Chondrocyte (in vitro differentiated cells): ENCODE results near the gene LYL1. TPM values are rescaled to one million over a fixed set of nuclear protein-coding genes. Genes with fewer than 3 reads are reported as not detected.

Experiments
- DNase-seq: peaks from one replicate; pipeline ENCODE4 v3.0.0; 2021; ENCODE audit warnings: mixed read lengths, low spot score
- H3K27ac Mint-ChIP-seq: one replicate; pipeline ENCODE4 v1.8.0; 2021; ENCODE audit warnings: mild to moderate bottlenecking, moderate library complexity, mixed read lengths; ENCODE audit not compliant: unreplicated experiment
- H3K27me3 Mint-ChIP-seq: 2 replicates; pipeline ENCODE4 v1.8.0; 2021; ENCODE audit warnings: low read depth, mixed read lengths
- H3K36me3 Mint-ChIP-seq: 2 replicates; pipeline ENCODE4 v1.8.0; 2021; ENCODE audit warnings: low read depth, mixed read lengths
- H3K4me1 Mint-ChIP-seq: 2 replicates; pipeline ENCODE4 v1.8.0; 2021; ENCODE audit warnings: low read depth, mild to moderate bottlenecking, mixed read lengths
- H3K4me3 Mint-ChIP-seq: one replicate; pipeline ENCODE4 v1.8.0; 2021; ENCODE audit warnings: mild to moderate bottlenecking, moderate library complexity, mixed read lengths; ENCODE audit not compliant: unreplicated experiment
- H3K9me3 Mint-ChIP-seq: 2 replicates; pipeline ENCODE4 v1.8.0; 2021; ENCODE audit warnings: low read depth, mixed read lengths
- total RNA-seq: library from RNA; stranded (reverse); gene quantifications from 3 replicates; pipeline ENCODE4 v1.2.1, GENCODE V29; 2021
- TF ChIP-seq, protein P1 (sequence below): fragments of 200-600 bp; sonication (generic); IDR thresholded peaks from 2 replicates; pipeline ENCODE4 v1.5.0; 2021; ENCODE audit warnings: antibody characterized with exemption, mild to moderate bottlenecking, moderate library complexity

Gene LYL1
- total RNA-seq, 1 donor from 2014 or later = 0.47 TPM

- TF ChIP-seq, protein P1, sequence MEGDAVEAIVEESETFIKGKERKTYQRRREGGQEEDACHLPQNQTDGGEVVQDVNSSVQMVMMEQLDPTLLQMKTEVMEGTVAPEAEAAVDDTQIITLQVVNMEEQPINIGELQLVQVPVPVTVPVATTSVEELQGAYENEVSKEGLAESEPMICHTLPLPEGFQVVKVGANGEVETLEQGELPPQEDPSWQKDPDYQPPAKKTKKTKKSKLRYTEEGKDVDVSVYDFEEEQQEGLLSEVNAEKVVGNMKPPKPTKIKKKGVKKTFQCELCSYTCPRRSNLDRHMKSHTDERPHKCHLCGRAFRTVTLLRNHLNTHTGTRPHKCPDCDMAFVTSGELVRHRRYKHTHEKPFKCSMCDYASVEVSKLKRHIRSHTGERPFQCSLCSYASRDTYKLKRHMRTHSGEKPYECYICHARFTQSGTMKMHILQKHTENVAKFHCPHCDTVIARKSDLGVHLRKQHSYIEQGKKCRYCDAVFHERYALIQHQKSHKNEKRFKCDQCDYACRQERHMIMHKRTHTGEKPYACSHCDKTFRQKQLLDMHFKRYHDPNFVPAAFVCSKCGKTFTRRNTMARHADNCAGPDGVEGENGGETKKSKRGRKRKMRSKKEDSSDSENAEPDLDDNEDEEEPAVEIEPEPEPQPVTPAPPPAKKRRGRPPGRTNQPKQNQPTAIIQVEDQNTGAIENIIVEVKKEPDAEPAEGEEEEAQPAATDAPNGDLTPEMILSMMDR = peak; percentile 59
- no peaks in the 10 kb centered on the region for H3K9me3 Mint-ChIP-seq
- peak; percentile 87 for DNase-seq
- H3K27me3 Mint-ChIP-seq = peaks cover 10% of the 10 kb centered on the region
- peaks cover 5% of the 10 kb centered on the region for H3K36me3 Mint-ChIP-seq
- H3K27ac Mint-ChIP-seq = no peak overlapping the region
- no peak overlapping the region for H3K4me3 Mint-ChIP-seq
- peaks cover 14% of the 10 kb centered on the region for H3K4me1 Mint-ChIP-seq
These were observed 1.6 kb downstream of the LYL1 start for GRCh38 chr19:13100841-13101589.

DNA sequence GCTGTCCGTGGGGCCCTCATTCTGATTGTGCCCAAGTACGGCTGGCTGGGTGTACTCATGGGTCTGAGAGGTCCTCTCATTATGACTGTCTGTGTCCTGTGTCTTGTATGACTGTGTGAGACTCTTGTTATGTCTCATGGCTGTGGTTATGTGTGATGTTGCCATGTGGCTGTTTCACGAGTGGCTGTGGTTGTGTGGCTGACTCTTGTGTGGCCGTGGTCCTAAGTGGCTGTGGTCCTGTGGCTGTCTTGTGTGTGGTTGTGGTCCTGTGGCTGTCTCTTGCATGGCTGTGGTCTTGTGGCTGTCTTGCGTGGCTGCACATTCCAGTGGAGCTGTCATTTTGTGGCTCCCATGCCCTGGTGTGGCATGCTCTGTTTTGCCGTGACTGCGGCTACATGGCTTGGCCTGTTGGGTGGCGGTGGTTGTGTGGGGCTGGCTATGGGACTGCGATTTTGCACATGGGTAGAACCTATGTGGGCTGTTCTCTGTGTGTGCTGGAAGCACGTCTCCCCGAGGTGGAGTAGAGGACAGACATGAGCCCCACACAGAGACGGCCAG lies 2.5 kb downstream of the LYL1 start:
- no peaks in the 10 kb centered on the region for H3K9me3 Mint-ChIP-seq
- peak overlapping the region; percentile 54 for H3K27ac Mint-ChIP-seq

DNA sequence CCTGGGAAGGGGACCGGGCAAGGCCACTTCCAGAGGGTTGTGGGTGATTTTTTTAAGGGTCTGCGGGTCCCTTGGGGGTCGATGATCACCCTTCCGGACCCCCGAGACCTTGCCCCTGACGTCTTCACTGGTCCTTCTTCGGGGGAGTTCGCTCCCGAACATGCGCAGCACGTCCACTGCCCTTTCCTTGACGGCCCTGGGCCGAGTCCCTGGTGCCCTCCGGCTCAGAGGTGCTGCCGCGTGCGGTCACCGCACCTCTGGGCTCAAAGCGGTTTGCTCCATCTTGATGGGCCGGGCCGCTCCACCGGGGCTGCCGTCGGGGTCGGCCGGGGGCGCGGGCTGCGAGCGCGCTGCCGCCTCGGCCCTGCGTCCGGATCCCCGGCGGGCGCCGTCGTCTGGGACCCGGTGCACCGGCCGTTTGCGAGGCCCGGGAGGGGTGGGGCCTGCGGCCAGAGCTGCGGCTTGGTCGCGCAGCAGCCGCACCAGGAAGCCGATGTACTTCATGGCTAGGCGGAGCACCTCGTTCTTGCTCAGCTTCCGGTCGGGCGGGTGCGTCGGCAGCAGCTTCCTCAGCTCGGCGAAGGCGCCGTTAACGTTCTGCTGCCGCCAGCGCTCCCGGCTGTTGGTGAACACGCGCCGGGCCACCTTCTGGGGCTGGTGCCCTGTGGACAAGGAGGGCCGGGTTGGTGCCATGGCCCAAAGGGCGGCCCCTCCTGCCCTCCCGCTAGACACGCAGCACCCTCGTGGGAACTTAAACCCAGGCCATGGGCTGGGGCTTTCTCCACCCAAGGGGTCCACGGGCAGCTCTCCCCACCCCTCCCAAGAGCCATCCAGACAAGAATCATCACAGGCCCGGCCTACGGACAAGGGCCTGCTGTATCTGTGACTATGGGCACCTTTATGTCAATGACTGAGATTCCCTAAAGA lies 3.3 kb downstream of the LYL1 start:
- peaks cover 20% of the 10 kb centered on the region for H3K4me1 Mint-ChIP-seq
- peaks cover 11% of the 10 kb centered on the region for H3K27me3 Mint-ChIP-seq
- H3K27ac Mint-ChIP-seq = peak overlapping the region; percentile 54
- TF ChIP-seq, protein P1 = no peak
- no peaks in the 10 kb centered on the region for H3K9me3 Mint-ChIP-seq
- peak; percentile 89 for DNase-seq
- H3K36me3 Mint-ChIP-seq = peaks cover 9% of the 10 kb centered on the region
- H3K4me3 Mint-ChIP-seq = no peak overlapping the region

More for the DNA sequence above, 2.5 kb downstream of the LYL1 start:
- TF ChIP-seq, protein P1 = no peak
- Mint-ChIP-seq H3K4me3 (no peak overlapping the region), H3K4me1 (peaks cover 15% of the 10 kb centered on the region), H3K27me3 (peaks cover 11% of the 10 kb centered on the region), H3K36me3 (peaks cover 7% of the 10 kb centered on the region)
- no peak for DNase-seq

GRCh38 chr19:13098277-13099072 lies 4.2 kb downstream of the LYL1 start:
- Mint-ChIP-seq H3K27ac (no peak overlapping the region), H3K4me3 (peak overlapping the region; percentile 33), H3K4me1 (peaks cover 29% of the 10 kb centered on the region), H3K9me3 (no peaks in the 10 kb centered on the region), H3K36me3 (peaks cover 9% of the 10 kb centered on the region), H3K27me3 (peaks cover 11% of the 10 kb centered on the region)
- TF ChIP-seq, protein P1 = no peak
- no peak for DNase-seq
